GM21529 (cell line): Measurements from ENCODE around the gene MEPCE.

Experiments
- ATAC-seq: cut with Tn5 transposase; IDR thresholded peaks from one replicate; pipeline ENCODE4 v1.9.1; 2021; ENCODE audit not compliant: unreplicated experiment

Gene MEPCE

DNA sequence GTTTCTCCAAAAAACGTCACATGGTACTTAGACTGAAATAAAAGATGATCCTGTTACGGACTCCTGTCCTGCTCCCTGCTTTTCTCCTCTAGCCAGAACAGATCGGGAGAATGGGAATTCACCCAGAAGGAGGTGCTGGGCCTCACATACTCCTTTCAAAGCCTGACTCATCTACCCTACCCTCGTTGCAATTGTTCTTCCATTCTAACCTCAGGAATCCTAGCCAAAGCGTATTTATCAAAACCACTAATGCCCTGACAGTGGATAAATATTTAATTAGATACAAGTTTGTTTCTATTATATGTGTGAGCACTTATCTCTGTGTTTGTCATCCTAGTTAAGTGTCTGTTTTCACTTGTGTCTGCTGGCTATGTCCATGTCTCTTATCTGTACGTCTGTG, 22.9 kb upstream of the MEPCE start:
- no peak for ATAC-seq

DNA sequence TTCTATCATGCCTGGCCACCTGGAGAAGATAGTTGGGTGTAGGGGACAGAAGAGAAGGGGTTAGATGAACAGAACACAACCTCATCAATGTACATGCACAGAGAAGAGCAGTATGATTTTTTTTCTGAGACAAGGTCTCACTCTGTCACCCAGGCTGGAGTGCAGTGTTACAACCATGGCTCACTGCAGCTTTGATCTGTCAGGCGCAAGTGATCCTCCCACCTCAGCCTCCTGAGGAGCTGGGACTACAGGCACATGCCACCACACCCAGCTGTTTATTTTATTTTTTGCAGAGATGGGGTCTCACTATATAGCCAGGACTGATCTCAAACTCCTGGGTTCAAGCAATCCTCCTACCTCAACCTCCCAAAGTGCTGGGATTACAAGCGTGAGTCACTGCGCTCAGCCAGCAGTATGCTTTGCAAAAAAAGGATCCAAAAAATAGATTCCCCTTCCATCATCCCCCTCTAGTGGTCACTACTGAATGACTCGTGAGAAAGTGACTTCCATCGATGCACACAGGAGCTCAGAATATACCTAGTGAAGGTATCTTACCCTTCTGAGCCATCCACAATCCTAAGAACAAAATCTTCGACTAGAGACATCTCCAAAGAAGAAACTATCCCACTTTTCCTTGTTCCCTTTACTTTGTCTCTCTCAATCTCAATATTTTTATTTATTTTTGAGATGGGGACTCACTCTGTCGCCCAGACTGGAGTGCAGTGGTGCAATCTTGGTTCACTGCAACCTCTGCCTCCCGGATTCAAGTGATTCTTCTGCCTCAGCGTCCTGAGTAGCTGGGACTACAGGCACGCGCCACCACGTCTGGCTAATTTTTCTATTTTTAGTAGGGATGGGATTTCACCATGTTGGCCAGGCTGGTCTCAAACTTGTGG, 22.1 kb upstream of the MEPCE start:
- ATAC-seq, result peak; percentile 67

DNA sequence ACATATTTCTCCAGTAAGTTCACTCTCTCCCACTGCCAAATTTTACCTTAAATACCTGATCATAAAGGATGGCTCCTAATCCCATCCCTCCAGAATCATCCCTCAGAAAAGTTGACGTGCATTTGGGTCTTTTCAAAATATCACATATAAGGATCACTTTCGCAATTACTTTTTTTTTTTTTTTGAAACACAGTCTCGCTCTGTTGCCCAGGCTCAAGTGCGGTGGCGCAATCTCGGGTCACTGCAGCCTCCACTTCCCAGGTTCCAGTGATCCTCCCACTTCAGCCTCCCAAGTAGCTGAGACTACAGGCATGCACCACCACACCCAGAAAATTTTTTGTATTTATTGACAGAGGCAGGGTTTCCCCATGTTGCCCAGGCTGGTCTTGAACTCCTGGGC, 18.5 kb upstream of the MEPCE start:
- ATAC-seq, result no peak

DNA sequence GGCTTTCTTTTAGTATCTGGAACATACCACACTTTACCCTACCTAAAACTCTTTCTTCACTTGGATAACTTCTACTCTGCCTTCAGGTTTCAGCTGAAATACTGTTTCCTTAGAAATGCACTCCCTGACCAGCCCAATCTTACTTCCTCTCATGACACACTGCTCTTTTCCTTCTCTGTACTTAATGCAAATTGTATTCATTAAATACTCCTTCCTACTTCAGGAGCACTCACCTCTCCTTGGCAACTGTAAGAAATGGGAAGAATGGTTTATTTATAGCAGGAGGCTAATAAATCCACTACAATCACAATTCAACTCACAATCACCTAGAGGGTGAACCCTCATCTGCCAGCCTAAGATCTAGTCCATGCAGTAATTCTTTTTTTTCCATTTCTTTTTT, 16.3 kb upstream of the MEPCE start:
- ATAC-seq, result no peak

DNA sequence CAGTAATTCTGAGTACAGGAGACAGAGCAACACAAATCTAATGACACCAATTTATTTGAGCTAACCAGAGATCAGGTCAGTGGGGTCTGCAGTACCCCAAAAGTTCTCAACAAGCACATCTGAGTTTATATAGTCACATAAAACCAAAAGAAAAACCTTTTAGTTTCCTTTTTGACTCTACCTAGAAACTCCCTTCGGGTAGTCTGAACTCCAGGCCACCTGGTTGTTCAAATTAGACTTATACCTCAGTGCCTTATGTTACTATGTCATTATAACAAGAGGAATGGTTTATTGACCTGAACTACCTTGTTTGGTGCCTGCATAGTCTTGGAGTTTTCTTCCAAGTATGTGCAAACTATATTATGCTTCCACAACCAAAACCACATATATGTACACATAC, 15.7 kb upstream of the MEPCE start:
- no peak for ATAC-seq

DNA sequence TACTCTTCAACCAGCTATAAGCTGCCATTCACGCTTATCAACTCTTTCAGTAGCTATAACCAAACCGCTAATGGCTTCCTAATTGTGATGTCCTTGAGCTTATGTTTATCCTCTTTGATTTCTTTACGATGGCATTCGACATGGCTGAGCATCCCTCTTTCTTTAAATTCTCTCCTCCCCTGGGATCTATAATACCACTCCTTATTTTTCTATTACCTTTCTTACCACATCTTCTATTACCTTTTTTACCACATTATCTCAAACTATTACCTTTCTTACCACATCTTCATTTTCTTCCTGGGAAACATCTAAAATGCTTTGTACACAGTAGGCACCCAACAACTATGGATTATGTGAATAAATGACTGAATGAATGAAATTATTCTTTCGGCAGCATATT, 14.2 kb upstream of the MEPCE start:
- no peak for ATAC-seq

DNA sequence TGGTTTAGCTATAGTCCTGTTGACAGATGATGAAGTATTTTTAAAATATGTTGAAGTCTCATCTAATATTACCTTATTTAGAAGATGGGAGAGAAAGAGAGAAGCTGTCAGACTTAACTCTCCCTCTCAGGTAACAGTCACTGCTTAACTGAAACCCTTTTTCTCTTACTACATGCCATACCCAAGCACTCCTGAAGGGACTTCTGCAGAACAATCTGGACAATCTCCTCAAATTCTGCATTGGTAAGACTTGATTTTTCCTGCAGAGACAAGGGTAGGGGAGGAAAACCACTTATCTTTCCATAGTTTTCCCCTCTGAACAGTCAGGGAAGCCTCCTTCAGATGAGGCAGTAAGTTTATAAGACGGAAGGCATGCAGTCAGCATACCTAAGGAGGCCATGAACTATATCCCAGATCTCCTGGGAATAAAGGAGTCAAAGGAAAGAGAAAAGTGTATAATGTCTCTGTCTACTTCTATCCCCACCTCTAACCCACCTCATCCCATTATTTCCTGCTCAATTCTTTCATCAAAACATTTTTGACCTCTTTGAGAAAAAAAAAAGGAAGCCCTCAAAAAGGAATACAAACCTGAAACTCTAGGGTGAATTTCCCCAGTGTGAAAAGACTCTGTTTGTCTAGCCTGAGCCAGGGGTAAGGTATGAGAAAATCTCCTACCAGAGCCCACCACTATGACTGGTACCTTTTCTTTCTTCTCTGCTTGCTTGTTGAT, 10.5 kb upstream of the MEPCE start:
- no peak for ATAC-seq

DNA sequence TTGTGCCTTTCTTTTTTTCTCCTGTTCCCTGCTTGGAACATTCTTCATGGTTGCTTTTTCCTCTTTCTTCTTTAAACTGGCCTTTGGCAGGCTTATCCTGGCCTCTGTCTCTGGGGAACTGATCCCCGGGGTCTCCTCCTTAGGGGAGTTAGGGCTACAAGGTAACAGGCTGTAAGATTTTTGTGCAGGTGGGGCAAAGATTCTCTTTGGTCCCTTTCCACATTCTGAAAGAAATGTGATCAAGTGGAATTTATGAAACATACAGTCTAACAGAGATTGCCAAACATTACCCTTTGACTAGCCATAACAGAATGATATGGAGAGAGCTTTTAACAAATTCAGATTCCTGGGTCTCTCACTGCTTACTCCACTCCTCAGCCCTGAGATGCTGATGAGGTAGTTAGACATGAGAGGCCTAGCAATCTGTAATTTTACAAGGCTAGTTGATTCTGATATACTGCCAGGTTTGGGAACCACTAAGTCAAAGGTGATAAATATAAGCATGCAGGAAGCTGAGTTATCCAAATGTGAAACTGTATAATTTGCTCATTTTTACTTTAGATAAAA, 9.9 kb upstream of the MEPCE start:
- no peak for ATAC-seq

DNA sequence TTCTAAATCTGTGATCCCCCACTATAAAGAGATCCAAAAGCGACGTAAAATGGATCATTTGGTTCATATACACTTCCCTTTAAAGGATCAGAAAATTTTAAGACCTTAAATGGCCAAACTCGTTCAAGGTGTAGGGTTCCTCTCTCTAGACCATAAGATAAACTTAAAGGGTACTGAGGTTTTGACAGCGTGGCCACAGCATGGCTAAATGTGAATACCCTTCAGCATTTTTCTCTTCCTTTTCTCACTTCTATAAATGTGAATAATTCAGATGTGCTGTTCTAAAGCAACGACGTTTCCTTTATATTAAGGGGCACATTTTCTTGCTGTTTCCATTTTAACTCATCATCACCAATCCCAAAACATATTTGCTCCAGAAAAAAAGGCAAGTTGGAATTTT, 6.3 kb upstream of the MEPCE start:
- no peak for ATAC-seq

DNA sequence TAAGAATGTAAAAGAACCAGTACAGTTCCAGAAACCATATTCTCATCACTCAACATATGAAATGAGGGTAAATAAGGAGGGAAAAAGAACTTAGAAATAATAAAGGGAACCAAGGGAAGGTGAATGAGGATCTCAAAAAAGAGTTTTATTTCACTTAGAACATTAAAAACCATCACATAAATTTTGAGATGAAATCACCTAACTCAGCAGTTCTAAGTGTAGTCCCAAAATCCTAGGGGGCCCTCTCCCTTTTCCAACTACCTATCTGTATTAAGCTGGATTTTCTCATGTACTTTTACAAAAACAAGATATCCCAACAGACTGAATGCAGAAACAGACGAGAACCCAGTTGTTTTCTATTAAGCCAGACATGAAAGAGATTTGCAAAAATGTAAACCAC, 4.3 kb upstream of the MEPCE start:
- no peak for ATAC-seq

DNA sequence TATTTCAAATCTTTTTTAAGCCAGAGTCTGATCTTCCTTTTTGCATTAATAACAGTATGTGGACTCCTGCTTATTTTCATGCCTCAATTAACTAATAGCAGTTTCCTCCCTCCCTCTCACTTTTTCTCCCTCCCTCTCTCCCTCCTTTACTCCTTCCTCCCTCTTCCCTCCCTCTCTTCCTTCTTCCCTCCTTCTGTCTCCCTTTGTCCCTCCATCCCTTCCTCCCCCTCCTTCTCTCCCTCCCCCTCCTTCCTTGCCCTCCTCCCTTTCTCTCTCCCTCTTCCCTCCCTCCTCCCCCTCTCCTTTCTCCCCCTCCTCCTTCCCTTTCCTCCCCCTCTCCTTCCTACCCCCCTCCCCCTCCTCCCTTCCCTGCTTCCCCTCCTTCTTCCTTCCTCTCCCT, 3.1 kb upstream of the MEPCE start:
- ATAC-seq, result no peak

DNA sequence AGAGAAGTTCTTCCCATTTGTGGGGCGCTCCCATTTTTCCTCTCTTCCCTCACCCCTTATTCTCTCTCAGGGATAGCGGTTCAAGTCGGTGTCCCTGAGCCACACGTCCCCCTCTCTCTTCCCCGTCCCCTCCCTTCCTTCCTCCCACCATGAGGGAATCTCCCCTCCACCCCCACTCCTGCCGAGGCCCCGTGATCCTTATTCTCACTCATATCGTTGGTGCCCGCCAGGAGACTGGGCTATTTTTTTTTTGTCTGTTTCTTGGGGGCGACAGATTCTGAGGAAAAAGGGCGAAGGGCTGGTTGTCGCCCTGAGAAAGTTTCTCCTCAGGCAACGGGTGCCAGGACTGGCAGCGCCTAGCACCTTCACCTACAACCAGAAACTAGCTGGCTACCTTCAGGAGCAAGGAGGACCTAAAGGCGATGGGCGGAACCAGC, 1.9 kb upstream of the MEPCE start:
- no peak for ATAC-seq

DNA sequence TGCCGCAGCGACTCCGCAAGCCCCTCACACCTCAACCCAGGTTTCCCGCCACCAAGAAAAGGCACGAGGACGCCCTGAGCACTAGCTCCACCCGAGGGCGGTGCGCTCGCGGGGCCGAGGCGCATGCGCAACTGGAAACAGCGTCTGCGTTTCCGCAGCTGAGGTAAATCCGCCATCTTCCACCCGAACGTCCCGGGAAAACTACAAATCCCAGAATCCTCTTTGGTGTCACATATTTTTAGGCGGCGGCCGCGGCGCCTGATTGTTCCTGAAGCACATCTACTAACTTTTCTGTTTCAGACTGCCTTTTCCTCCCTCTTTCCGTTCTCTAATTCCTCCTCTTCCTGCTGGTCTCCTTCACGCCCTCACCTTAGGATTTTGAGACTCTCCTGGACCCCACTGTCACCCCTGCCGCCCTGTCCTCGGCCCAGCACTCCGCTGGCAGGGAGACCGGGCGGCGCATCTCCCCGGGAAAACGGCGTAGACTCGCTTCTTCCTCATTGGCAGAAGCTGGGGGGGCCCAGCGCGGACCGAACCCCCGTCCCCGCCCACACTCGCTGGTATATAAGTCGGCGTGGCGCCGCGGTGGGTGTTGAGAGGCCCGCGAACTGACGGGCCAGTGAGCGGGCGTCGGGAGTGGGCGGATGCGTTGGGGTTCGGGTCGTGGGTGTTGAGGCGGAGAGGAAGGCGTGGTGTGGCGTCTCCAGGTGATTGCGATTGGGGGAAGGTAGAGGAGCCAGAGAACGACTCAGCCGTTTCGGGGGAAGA, 1.2 kb upstream of the MEPCE start, which contains the start of gene ZCWPW1:
Gene ZCWPW1, minus strand, starts transcription at position 505 of the 768 bp plus-strand sequence. CDS start 8,054 bp downstream, outside the sequence.
- peak; percentile 39 for ATAC-seq

DNA sequence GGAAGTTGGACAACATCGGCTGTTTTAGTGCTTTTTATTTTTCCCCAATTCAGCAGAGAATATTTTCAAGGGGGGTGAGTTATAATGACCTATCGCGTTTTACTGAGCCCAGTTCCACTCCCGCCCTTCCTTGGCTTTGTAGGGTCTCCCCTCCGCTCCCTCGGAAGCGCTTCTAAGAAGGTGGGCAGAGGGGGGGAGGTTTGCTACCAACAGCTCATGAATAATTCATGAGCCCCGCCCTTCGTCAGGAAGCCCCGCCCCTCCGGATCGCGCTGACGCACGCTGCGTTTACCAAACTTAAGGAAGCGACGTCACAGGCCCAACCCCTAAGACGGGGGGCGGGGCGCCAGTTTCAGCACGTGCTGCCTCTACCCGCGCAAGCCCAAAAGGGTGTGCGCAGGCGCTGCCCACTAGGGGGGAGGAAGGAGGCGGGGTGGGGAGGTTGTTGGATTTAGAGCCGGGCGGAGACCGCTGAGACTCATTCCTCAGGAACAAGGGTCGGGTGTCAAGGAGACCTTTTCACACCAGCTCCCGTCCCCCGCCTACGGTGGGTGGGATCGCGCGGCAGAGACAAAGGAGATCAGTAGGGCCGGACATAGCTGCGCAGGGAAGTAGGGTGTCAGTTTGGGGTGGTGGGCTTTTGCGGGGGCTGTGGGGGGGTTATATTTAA, 529 bp upstream of the MEPCE start:
- peak; percentile 45 for ATAC-seq

DNA sequence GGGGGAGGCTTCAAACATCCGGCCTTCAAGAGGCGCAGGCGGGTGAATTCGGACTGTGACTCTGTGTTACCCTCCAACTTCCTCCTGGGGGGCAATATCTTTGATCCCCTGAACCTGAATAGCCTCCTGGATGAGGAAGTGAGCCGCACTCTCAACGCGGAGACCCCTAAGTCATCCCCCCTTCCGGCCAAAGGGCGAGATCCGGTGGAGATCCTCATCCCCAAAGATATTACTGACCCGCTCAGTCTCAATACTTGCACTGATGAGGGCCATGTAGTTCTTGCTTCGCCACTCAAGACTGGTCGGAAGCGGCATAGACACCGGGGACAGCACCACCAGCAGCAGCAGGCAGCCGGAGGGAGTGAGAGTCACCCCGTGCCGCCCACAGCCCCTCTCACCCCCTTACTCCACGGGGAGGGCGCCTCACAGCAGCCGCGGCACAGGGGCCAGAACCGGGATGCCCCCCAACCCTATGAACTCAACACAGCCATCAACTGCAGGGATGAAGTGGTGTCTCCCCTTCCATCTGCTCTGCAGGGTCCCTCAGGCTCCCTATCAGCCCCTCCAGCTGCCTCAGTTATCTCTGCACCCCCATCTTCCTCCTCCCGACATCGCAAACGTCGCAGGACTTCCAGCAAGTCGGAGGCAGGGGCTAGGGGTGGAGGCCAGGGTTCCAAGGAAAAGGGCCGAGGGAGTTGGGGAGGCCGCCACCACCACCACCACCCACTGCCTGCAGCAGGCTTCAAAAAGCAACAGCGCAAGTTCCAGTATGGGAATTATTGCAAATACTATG, 1.1 kb downstream of the MEPCE start:
- peak; percentile 1 for ATAC-seq

DNA sequence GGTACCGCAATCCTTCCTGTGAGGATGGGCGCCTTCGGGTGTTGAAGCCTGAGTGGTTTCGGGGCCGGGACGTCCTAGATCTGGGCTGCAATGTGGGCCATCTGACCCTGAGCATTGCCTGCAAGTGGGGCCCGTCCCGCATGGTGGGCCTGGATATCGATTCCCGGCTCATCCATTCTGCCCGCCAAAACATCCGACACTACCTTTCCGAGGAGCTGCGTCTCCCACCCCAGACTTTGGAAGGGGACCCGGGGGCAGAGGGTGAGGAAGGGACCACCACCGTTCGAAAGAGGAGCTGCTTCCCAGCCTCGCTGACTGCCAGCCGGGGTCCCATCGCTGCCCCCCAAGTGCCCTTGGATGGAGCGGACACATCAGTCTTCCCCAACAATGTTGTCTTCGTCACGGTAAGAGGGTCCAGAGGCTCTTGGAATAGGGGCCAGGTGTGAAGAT, 1.7 kb downstream of the MEPCE start:
- no peak for ATAC-seq

DNA sequence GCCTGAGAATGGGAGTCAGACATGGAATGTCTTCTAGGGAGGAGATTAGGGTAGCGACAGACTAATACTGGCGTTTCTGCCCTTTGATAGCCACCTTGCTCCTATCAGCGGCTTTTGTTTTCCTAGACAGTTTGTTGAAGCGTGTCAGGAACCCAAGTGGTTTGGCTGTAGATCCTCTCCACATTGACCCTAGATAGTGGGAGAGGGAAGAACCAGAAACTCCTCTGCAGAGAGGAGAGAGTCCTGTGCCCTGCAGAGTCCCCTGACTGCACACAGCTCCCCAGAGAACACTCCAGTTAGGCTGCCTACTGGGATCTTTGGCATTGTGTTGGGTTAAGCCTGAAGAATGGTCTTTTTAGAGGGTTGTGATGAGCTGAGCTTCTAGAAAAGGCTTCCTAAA, 2.4 kb downstream of the MEPCE start:
- no peak for ATAC-seq

DNA sequence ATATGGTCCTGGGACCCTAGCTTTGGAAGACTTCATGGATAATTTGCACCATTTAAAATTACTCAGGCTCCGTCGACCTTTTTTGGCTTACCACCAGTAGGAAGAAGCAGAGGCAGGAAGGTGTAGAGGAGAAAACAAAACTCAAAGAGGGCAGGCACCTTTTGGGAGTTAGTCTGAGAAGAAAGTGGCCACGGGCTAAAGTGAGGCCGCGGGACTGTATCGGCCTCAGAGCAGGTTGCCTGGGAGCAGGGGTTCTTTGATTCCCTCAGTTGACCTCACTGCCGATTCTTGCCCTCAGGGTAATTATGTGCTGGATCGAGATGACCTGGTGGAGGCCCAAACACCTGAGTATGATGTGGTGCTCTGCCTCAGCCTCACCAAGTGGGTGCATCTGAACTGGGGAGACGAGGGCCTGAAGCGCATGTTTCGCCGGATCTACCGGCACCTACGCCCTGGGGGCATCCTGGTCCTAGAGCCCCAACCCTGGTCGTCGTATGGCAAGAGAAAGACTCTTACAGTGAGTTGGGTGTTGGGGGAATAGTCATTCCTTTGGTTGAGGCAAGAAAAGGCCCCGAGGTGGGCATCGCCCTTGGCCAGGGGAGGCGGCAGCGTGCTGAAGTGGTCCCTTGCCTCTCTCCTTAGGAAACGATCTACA, 3.1 kb downstream of the MEPCE start:
- ATAC-seq, result no peak

DNA sequence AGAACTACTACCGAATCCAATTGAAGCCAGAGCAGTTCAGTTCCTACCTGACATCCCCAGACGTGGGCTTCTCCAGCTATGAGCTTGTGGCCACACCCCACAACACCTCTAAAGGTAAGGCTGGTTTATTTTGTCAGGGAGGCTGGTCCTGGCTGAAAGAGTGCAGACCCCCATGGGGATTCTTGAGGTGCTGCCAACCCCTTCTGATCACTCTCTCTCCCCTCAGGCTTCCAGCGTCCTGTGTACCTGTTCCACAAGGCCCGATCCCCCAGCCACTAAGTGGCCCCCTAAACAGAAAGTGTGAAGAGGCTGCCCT, 3.6 kb downstream of the MEPCE start:
- no peak for ATAC-seq
